ENCODE data around the gene NTM. TPM values are rescaled to one million over a fixed set of nuclear protein-coding genes. Genes with fewer than 3 reads are reported as not detected.
A peak's percentile ranks its signal among the peaks of the same experiment; 100 is the strongest.

Gene NTM
- total and polyA plus RNA-seq, 2 donors from 2014 or later = 0.92 to 10.3 TPM

DNA sequence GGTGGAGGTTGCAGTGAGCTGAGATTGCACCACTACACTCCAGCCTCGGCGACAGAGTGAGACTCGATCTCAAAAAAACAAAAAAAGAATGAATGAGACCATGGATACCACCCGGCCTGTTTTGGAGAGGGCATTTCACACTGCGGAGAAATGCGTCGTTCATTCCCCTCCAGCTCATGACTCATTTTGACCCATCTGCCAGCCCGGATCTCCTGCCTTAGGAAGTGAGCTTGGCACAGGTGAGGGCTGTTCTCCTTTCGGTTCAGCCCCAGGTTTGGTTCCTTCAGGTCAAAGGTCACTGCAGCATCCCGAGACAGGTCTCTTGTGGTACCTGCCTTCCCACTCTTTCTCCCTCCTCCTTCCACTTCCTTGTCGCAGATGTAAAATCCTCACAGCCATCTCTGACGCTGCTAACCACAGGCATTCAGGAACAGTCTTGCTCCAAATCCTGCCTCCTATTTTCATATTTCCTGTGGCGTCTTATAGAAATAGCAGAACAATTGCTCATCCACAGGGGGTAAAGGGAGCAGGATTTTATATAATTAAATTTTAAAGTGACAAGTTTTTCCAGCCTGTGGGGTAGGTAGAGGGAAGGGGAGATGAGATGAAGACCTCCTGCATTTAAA, 517.9 kb downstream of the NTM start:
- Histone ChIP-seq H3K4me3 (ENCODE audit: low read length in 3 of 3) (no peak overlapping the region), H3K9me3 (ENCODE audit: control insufficient read depth in 2 of 3, insufficient read depth in 1 of 3, low read length in 3 of 3) (no peaks in the 10 kb centered on the region), H3K27ac (ENCODE audit: low read depth in 2 of 2, low read length in 2 of 2) (no peak overlapping the region), H3K36me3 (ENCODE audit: control insufficient read depth in 2 of 3, insufficient read depth in 3 of 3, low read length in 3 of 3) (no peaks in the 10 kb centered on the region), H3K27me3 (ENCODE audit: control insufficient read depth, insufficient read depth, low read length) (no peaks in the 10 kb centered on the region), H3K4me1 (ENCODE audit: control insufficient read depth in 2 of 3, insufficient read depth in 2 of 3, low read depth in 1 of 3, low read length in 3 of 3) (peaks cover 0 to 3% (median 0%) of the 10 kb centered on the region in 3 donors), H3K9ac (ENCODE audit: low read length in 3 of 3) (no peak overlapping the region)
- FAIRE-seq (no peak), DNase-seq (peak in 1 of 5 donors; percentile 45)
- TF ChIP-seq, protein P1, sequence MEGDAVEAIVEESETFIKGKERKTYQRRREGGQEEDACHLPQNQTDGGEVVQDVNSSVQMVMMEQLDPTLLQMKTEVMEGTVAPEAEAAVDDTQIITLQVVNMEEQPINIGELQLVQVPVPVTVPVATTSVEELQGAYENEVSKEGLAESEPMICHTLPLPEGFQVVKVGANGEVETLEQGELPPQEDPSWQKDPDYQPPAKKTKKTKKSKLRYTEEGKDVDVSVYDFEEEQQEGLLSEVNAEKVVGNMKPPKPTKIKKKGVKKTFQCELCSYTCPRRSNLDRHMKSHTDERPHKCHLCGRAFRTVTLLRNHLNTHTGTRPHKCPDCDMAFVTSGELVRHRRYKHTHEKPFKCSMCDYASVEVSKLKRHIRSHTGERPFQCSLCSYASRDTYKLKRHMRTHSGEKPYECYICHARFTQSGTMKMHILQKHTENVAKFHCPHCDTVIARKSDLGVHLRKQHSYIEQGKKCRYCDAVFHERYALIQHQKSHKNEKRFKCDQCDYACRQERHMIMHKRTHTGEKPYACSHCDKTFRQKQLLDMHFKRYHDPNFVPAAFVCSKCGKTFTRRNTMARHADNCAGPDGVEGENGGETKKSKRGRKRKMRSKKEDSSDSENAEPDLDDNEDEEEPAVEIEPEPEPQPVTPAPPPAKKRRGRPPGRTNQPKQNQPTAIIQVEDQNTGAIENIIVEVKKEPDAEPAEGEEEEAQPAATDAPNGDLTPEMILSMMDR (IDR thresholded peaks at IDR 0.05; ENCODE audit: borderline replicate concordance, extremely low read depth, insufficient read depth) = no peak
- intact Hi-C loops (cut with DNase I) = no loop called here

DNA sequence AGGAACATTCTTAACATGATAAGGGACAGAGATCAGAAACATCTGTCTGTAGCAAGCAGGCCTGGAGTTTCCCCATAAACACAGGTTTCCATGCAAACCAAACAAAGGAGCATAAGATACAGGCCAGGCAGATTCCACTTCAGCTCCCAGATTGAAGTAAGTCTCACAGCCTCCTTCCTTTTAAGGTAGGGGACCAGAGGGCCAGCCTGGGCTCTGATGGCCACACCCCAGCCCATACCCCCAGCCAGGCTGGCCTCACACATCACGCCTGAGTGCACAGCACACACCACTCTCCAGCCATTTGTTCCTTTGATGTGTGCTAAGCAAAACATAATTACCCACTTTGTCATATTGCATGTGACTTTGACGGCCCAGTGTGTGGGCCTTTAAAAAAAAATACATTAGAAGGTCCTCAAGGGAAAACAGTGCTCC, 518.7 kb downstream of the NTM start:
- no peak overlapping the region for H3K27ac ChIP-seq (ENCODE audit: low read depth in 2 of 2, low read length in 2 of 2)
- H3K9me3 ChIP-seq (ENCODE audit: control insufficient read depth in 2 of 3, insufficient read depth in 1 of 3, low read length in 3 of 3) = no peaks in the 10 kb centered on the region
- peaks cover 0 to 3% (median 0%) of the 10 kb centered on the region in 3 donors for H3K4me1 ChIP-seq (ENCODE audit: control insufficient read depth in 2 of 3, insufficient read depth in 2 of 3, low read depth in 1 of 3, low read length in 3 of 3)
- intact Hi-C loops (cut with DNase I) = no loop called here
- no peaks in the 10 kb centered on the region for H3K27me3 ChIP-seq (ENCODE audit: control insufficient read depth, insufficient read depth, low read length)
- H3K36me3 ChIP-seq (ENCODE audit: control insufficient read depth in 2 of 3, insufficient read depth in 3 of 3, low read length in 3 of 3) = no peaks in the 10 kb centered on the region
- FAIRE-seq (no peak), DNase-seq (peak in 4 of 5 donors; percentile 62 to 85 (median 74))
- H3K4me3 ChIP-seq (ENCODE audit: low read length in 3 of 3) = no peak overlapping the region
- H3K9ac ChIP-seq (ENCODE audit: low read length in 3 of 3) = no peak overlapping the region
- TF ChIP-seq, protein P1 (IDR thresholded peaks at IDR 0.05; ENCODE audit: borderline replicate concordance, extremely low read depth, insufficient read depth) = no peak

DNA sequence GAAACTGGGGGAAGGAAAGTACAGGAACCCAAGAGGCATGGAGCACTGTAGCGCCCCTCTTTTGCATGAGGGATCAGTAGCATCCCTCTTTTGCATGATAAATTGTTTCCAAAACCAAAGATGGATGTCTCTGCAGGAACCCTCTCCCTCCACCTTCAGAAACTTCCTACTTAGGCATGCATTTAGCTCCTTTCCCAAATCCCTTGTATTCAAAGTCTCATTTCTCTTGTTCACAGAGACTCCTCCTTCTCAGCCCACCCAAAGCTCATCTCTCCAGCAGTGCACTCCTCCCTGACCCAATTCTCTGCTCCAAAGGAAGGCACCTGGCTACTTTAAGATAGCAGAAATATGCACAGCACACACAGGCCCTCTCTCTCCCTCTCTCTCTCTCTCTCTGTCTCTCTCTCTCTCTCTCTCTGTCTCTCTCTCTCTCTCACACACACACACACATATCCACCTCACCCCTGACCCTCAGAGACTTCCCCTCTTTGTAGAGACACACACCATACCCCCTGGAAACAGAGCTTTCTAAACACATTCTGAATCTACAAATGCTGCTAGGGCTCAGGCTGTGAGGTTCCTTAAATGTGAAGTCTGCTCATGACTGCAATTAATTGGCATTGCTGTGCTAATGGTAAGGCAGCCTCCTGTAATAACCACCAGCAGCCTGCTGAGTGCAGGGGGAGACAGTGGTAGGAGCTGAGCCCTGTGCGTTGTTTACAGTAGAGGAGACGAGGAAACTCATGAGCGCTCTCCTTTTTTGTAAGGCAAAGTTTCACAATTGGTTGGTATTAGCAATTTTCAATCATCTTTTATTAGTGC, 519.6 kb downstream of the NTM start:
- FAIRE-seq = no peak
- Histone ChIP-seq H3K27ac (ENCODE audit: low read depth in 2 of 2, low read length in 2 of 2) (no peak overlapping the region), H3K27me3 (ENCODE audit: control insufficient read depth, insufficient read depth, low read length) (no peaks in the 10 kb centered on the region), H3K9ac (ENCODE audit: low read length in 3 of 3) (no peak overlapping the region), H3K36me3 (ENCODE audit: control insufficient read depth in 2 of 3, insufficient read depth in 3 of 3, low read length in 3 of 3) (no peaks in the 10 kb centered on the region), H3K4me1 (ENCODE audit: control insufficient read depth in 2 of 3, insufficient read depth in 2 of 3, low read depth in 1 of 3, low read length in 3 of 3) (peaks cover 0 to 3% (median 0%) of the 10 kb centered on the region in 3 donors), H3K9me3 (ENCODE audit: control insufficient read depth in 2 of 3, insufficient read depth in 1 of 3, low read length in 3 of 3) (no peaks in the 10 kb centered on the region), H3K4me3 (ENCODE audit: low read length in 3 of 3) (no peak overlapping the region)
- DNase-seq = peak in 2 of 5 donors; percentile 38 to 53
- TF ChIP-seq, protein P1 (IDR thresholded peaks at IDR 0.05; ENCODE audit: borderline replicate concordance, extremely low read depth, insufficient read depth) = no peak
- intact Hi-C loops (cut with DNase I) = no loop called here
